ENCODE measurements around the gene CARS2.

The CARS2 gene

DNA sequence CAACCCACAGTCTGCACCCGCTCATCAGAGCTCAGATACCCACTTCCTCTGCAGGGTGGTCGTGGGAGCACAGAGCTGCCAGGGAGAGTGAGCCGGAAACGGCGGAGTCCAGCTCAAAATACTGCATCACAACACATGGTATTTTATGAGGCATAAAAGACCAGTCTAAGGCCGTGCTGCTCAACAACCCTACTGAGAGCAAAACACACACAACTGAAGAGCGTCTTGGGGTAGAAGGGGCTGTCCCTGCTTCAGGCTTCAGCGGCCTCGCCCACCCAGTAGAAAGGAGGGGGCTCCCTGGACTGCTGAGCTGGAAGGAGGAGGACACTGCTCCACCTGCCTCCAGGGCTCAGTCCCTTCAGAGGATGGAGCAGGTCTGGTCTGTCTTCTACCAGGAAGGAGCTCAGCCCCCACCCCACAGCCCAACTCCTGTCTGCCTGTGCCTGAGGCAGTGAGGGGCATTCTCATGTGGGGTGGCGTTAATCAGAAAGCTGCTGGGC lies 53.6 kb downstream of the CARS2 start:
- no peak for DNase-seq (ENCODE audit: low read depth)

DNA sequence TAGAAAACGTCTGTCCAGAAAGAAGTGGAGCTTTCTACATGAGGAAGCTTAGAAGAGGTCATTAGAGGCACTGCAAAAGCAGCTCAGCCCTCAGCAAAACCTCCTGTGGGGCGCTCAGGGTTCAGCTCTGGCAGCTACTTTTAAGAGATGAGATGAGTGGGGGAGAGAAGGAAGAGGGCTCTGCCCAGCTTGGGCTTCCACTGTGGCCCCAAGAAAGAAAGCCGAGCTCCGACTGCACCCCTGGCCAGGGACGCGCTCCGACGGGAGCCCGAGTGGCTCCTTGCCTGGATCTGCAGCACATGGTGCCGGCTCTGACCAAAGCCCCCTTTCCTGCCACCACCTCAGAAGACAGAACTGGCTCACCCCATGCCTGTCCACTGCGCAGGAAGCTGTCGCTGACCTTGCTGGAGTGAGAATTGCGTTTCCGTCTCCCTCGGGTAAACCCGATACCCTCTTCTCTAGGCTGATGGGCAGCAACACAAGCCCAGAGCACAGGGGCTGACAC lies 54.1 kb downstream of the CARS2 start:
- no peak for DNase-seq (ENCODE audit: low read depth)

- no peak for DNase-seq (ENCODE audit: low read depth)
These were observed 54.6 kb downstream of the CARS2 start for GRCh38 chr13:110651271-110651670.

- DNase-seq (ENCODE audit: low read depth) = no peak
These were observed 55.5 kb downstream of the CARS2 start for GRCh38 chr13:110650436-110650835.

- no peak for DNase-seq (ENCODE audit: low read depth)
These were observed 56.4 kb downstream of the CARS2 start for GRCh38 chr13:110649551-110649950.

GRCh38 chr13:110648848-110649421 lies 57.0 kb downstream of the CARS2 start:
- no peak for DNase-seq (ENCODE audit: low read depth)

DNA sequence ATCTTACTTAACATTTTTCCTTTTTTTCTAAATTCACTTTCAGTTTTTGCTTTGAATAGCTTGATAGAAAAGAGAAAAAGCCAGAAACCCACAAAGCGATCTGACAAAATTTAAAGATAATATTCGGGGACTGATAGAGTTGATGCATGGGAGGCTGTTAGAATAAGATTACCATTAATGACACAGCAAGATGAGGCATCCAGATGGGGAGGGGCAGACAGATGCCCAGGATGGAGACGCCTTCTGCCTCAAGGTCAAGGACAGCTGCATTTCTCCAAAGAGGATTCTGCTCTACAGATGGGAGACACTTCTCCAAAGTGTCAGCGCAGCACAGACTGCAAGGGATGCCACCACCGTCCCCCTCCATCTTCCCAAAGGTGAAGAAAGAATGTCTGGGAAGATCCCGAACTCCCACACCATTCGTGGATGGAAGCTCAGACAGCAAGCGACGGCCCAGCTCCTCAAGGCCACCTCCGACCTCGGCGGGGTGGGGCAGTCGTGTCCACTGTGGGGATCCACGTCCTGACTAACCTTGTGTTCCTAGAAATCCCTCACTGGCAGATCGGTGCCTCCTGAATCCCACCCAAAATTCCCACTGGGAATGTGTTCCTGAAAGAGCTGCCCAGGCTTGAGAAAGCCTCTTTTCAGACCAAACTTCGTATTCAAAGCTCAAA lies 57.6 kb downstream of the CARS2 start:
- no peak for DNase-seq (ENCODE audit: low read depth)

DNA sequence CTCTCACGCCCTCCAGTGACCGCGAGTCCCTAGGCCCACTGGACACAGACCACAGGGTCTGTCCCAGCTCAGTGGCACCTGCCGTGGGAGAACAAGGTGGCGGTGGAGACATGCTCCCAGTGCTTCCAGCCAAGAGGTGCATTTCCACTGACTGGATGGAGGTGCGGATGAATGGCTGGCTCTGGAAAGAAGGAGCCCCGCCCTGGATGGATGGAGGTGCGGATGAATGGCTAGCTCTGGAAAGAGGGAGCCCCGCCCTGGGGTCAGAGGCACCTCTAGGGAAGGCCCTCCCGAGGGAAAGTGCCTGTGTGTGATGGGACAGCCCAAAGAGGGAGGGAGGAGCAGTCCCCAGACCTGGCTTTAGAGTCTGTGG lies 58.6 kb downstream of the CARS2 start:
- no peak for DNase-seq (ENCODE audit: low read depth)

DNA sequence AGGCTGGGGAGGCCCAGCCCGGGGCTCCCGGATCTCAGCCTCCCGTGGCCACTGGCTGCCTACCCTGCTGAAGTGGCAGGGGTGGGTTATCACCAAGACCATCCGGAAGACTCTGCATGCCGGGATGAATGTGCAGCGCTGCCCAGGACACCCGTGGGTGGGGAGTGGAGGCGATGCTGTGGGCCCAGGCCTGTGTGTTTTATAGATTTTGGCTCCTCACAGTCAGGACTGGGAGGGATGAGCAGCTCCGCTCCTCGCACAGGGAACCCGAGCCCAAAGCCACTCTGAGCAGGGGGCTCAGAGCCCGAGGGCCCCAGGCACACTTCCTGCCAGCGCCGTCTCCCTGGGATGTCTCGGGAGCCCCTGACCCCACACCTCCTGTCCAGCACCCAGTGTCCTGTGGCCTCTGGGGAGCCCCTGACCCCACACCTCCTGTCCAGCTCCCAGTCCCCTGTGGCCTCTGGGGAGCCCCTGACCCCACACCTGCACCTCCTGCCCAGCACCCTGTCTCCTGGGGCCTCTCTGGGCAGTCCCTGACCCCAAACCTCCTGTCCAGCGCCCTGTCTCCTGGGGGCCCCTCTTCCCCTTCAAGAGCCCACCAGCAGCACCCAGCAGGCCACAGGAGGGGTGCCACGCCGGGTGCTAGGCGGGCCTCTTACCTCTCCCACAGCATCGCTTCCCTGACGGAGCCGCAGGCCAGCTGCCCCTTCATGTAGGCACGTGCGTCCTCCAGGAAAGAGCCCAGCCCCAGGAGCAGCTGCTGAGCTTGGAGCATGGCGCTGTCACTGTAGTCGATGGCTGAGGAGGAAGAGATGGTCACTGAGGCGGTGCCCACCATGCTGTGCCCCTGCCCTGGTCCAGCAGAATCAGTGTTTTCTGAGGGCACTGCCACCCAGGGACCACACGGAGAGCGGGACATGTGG lies 59.2 kb downstream of the CARS2 start:
- DNase-seq (ENCODE audit: low read depth) = no peak

DNA sequence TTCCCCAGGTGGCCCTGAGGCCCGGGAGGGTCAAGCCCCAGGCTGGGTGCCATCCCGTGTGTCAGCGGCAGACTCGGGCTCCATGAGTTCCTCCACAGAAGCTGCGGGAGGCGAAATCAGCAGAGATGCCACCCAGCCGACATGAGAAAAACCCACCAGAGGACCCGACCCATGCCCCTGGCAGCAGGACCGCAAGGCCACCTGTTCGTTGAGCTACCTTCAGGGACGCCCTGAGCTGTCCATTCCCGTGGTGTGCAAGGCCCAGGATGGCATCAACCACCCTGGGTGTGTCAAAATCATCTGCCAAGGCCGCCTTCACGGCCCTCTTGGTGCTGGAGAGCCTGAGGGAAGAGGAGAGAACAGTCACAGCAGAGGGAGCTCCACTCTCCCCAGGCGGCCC lies 60.2 kb downstream of the CARS2 start:
- DNase-seq (ENCODE audit: low read depth) = no peak

DNA sequence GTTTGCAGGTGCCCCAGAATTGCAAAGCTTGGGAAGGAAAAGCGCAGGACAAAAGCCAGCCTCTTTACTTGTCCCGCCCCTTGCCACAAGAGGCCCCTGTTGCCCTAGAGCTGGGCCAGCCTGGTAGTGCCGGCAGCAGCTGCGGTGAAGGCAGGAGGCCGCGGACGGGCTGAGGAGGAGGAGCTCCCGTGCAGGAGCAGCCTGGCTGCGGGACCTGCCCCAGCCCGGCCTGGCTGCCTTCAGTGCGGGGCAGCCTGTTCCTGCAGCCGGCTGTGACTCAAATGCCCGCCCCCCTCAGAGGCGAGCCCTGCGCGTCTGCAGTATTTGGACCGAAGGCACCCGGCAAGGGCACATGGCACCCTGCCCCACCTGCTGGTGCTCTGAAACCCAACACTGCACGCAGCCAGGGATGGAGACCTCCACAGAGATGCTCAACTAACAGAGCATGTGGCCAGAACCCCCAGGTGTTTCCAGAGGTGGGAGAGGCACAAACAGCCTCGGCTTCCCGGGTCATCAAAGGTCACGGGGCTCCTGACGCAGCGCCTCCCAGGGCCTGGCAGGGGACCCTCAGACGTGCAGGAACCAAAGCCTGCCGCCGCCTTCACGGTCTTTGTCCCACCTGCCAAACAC lies 60.9 kb downstream of the CARS2 start:
- DNase-seq (ENCODE audit: low read depth) = no peak

DNA sequence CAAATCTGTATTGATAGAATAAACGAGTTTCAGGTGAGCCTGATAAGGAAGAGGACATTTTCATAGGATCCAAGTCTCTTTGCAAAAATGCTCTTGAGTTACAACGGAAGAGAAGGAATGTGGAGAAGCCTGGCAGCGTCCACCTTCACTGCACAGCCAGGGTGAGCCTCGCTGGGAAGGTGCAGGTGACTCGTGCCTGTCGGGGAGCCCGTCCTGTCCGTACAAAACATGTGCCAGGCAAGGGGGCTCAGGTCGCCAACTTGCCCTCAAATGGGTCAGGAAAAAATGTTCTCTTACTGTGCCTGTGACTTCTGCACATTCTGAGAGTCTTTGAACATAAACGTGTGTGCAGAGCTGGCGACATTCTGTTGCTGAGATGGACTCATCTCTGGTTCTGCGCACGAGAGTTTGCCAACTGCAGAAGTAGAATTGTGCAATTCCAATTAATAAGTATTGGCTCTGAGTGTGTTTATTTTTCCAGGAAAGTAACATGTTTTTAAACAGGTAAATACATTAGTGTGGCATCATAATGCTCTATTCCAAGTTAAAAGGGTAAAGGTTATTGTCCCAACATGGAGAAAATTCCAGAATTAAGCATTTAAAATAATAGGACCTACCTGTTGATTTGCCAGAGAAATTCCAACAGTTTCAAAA lies 62.0 kb downstream of the CARS2 start:
- DNase-seq (ENCODE audit: low read depth) = no peak

DNA sequence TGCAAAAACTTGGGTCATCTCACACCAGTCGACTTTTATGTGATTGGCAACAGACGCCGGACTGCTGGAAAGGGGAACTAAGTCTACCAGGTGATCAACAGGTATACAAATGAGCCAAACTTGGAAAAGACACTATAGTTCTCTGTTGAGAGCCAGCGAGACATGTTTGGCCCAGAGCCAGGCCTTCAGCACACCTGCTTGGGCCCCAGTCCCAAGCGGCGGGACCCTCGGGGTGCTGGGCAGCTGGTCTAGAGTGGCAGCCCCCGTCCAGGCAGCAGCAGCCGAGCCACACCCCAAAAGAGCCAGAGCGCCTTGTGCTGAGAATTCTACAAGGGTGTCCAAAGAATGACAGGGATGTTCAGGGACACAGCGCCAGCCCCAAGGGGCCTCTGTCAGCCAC lies 62.6 kb downstream of the CARS2 start:
- DNase-seq (ENCODE audit: low read depth) = no peak

GRCh38 chr13:110642291-110642981 lies 63.5 kb downstream of the CARS2 start:
- no peak for DNase-seq (ENCODE audit: low read depth)

DNA sequence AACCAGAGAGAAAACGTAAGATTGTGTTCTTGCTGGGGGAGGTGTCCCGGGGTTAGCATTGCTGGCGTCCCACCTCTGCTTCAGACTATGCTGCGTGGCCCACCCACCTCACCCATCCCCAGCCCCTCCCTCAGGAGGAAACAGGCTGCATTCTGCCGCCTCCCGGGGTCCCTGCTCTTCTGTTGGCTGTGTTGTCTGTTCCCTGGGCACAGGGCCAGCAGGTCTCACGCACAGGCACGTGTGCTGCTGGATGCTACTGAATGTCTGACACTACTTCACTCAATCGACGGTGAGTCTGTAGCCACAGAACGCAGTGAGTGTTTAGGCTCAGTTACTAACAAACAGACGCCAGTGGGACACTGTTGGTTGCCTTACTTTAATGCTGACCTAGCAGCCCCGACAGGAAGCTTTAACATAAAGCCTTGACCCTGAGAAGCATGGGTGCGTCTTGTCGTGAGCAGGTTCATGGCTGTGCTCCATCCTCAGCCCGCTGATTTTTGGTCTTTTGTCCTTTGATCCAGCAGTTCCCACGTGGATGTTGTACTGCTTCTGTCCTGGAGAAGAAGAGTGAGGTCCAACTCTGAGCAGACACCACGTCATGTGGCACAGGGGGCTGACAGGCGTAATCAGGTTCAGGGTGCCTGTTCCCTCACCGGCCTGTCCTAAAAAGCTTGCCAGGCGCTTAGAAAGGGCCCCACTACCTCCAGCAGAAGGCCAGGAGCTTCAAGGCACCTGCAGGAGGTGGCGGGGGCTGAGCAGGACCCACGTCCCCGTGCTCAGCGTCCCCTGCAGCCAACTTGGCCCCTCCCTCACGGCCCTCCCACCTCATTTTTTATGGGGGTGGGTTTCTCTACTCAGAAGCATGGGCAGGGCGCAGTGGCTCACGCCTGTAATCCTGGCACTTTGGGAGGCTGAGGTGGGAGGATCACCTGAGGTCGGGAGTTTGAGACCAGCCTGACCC lies 64.6 kb downstream of the CARS2 start:
- DNase-seq (ENCODE audit: low read depth) = no peak

- no peak for DNase-seq (ENCODE audit: low read depth)
These were observed 65.3 kb downstream of the CARS2 start for GRCh38 chr13:110640591-110641029.

- no peak for DNase-seq (ENCODE audit: low read depth)
These were observed 66.0 kb downstream of the CARS2 start for GRCh38 chr13:110639935-110640334.

DNA sequence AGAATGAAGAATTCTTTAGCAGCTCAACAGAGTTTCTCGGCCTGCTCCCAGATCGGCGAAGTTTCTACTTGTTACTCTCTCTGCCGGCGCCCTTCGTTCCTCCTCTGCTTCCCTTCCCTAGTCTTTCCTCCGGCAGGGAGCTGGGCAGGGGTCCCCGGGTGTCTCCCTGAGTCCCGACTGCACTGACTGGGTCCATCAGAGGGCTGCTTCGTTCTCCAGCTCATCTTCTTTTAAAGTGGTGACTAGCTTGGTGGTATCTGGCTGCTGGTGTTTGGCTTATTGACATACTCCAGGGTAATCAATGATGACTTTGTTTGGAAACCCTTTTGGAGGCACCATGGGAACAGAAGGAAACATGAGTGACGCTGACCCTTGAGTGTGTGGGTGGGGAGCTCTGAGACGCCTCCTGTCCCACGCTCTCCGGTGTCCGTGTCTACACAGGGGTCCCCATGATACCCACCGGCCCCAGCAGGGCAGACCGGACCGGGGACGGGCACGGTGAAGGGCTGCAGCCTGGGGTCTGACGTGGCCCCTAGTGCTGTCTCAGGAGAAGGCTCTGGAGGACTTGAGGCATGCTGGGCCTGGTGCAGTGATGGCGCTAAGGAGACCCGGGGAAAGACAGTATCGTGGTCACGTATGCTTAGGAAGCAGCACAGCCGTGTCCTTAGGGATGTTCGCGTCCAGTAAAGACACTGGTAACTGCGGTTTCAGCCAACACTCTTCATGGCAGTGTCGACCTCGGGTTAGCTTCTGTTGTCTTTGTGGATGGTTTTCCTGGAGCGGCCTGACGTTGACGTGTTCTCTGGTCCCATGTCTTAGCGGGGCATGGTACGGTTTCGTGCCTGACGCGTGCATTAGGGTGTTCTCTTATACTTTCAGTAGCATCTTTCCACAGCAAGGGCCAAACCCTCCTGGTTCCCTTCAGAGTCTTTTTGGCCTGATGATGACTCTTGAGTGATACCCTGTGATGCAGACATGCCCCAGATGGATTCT lies 66.8 kb downstream of the CARS2 start:
- DNase-seq (ENCODE audit: low read depth) = no peak

- DNase-seq (ENCODE audit: low read depth) = no peak
These were observed 67.7 kb downstream of the CARS2 start for GRCh38 chr13:110638257-110638656.

Data from stimulated activated CD8-positive, alpha-beta memory T cell treated with anti-CD3 and anti-CD28 coated beads, Interleukin-15, amount 100 ng/mL, for 1 hour (primary cell).